NCI-H2227 (cell line): Measurements from ENCODE around the gene KLHL29.

ENCODE experiments used
- DNase-seq: peaks from one replicate; lab custom pipeline; 2025; ENCODE audit not compliant: unreplicated experiment; lab: John Stamatoyannopoulos, UW

Gene KLHL29

GRCh38 chr2:23468474-23469141, 83.6 kb downstream of the KLHL29 start:
- DNase-seq: no peak

- no peak for DNase-seq
Observed at GRCh38 chr2:23469142-23469540, 84.2 kb downstream of the KLHL29 start.

- peak; percentile 58 for DNase-seq
Observed at GRCh38 chr2:23475036-23475435, 90.1 kb downstream of the KLHL29 start.

GRCh38 chr2:23475473-23475872, 90.5 kb downstream of the KLHL29 start:
- no peak for DNase-seq

- no peak for DNase-seq
Observed at GRCh38 chr2:23476786-23477185, 91.8 kb downstream of the KLHL29 start.

GRCh38 chr2:23477392-23477791, 92.4 kb downstream of the KLHL29 start:
- no peak for DNase-seq

- DNase-seq: no peak
Observed at GRCh38 chr2:23478087-23478932, 93.3 kb downstream of the KLHL29 start.

- no peak for DNase-seq
Observed at GRCh38 chr2:23478933-23479683, 94.1 kb downstream of the KLHL29 start.

- no peak for DNase-seq
Observed at GRCh38 chr2:23480957-23481797, 96.2 kb downstream of the KLHL29 start.

GRCh38 chr2:23482188-23482587, 97.2 kb downstream of the KLHL29 start:
- DNase-seq: no peak

GRCh38 chr2:23482607-23483006, 97.6 kb downstream of the KLHL29 start:
- no peak for DNase-seq

GRCh38 chr2:23483791-23484190, 98.8 kb downstream of the KLHL29 start:
- DNase-seq: no peak

- no peak for DNase-seq
Observed at GRCh38 chr2:23484275-23484674, 99.3 kb downstream of the KLHL29 start.

GRCh38 chr2:23484767-23485166, 99.8 kb downstream of the KLHL29 start:
- no peak for DNase-seq

- no peak for DNase-seq
Observed at GRCh38 chr2:23485261-23485660, 100.3 kb downstream of the KLHL29 start.

- no peak for DNase-seq
Observed at GRCh38 chr2:23485841-23486683, 101.1 kb downstream of the KLHL29 start.

GRCh38 chr2:23486684-23487075, 101.7 kb downstream of the KLHL29 start:
- no peak for DNase-seq

GRCh38 chr2:23487735-23488492, 102.9 kb downstream of the KLHL29 start:
- DNase-seq: no peak

GRCh38 chr2:23488584-23488983, 103.6 kb downstream of the KLHL29 start:
- DNase-seq: no peak
